Neural crest cell (in vitro differentiated cells): ENCODE measurements around the gene PPCDC. TPM values are rescaled to one million over a fixed set of nuclear protein-coding genes. Genes with fewer than 3 reads are reported as not detected.

Source experiments
- DNase-seq: peaks from one replicate; pipeline ENCODE4 v3.0.0; 2021; ENCODE audit warnings: low read depth, mixed read lengths, low spot score
- H3K27ac Mint-ChIP-seq: one replicate; pipeline ENCODE4 v1.8.0; 2021; ENCODE audit warnings: mild to moderate bottlenecking, mixed read lengths; ENCODE audit not compliant: unreplicated experiment
- H3K27me3 Mint-ChIP-seq: 2 replicates; pipeline ENCODE4 v1.8.0; 2021; ENCODE audit warnings: low read depth, mild to moderate bottlenecking, mixed read lengths
- H3K36me3 Mint-ChIP-seq: 2 replicates; pipeline ENCODE4 v1.8.0; 2021; ENCODE audit warnings: low read depth, mild to moderate bottlenecking, mixed read lengths
- H3K4me1 Mint-ChIP-seq: 2 replicates; pipeline ENCODE4 v1.8.0; 2021; ENCODE audit warnings: mixed read lengths
- H3K4me3 Mint-ChIP-seq: one replicate; pipeline ENCODE4 v1.8.0; 2021; ENCODE audit warnings: mild to moderate bottlenecking, mixed read lengths
- H3K9me3 Mint-ChIP-seq: 2 replicates; pipeline ENCODE4 v1.8.0; 2021; ENCODE audit warnings: mixed read lengths
- CTCF ChIP-seq: fragments of 200-600 bp; sonication (generic); conservative IDR thresholded peaks from 2 replicates; pipeline ENCODE4 v1.5.0; 2021; ENCODE audit warnings: antibody characterized with exemption, mild to moderate bottlenecking
- total RNA-seq: library from RNA; stranded (reverse); gene quantifications from 2 replicates; pipeline ENCODE4 v1.2.1, GENCODE V29; 2021

Gene PPCDC
- total RNA-seq, 1 donor from 2014 or later, result 16.5 TPM

- no peak overlapping the region for H3K27ac Mint-ChIP-seq
- H3K27me3 Mint-ChIP-seq, result no peaks in the 10 kb centered on the region
- no peaks in the 10 kb centered on the region for H3K9me3 Mint-ChIP-seq
- H3K36me3 Mint-ChIP-seq, result no peaks in the 10 kb centered on the region
- TF ChIP-seq CTCF, result no peak
- no peaks in the 10 kb centered on the region for H3K4me1 Mint-ChIP-seq
- H3K4me3 Mint-ChIP-seq, result no peak overlapping the region
- DNase-seq, result no peak
Measured at GRCh38 chr15:75008629-75009326, 14.6 kb upstream of the PPCDC start.

GRCh38 chr15:75016431-75016830, 7.0 kb upstream of the PPCDC start:
- Mint-ChIP-seq H3K9me3 (no peaks in the 10 kb centered on the region), H3K27me3 (no peaks in the 10 kb centered on the region), H3K4me3 (no peak overlapping the region)

GRCh38 chr15:75019916-75020315, 3.5 kb upstream of the PPCDC start:
- no peak for TF ChIP-seq CTCF
- Mint-ChIP-seq H3K27me3 (no peaks in the 10 kb centered on the region), H3K27ac (no peak overlapping the region), H3K9me3 (no peaks in the 10 kb centered on the region), H3K4me3 (no peak overlapping the region), H3K4me1 (peaks cover 11% of the 10 kb centered on the region), H3K36me3 (no peaks in the 10 kb centered on the region)
- DNase-seq, result no peak

More at GRCh38 chr15:75016431-75016830, 7.0 kb upstream of the PPCDC start:
- TF ChIP-seq CTCF, result no peak
- H3K4me1 Mint-ChIP-seq, result no peaks in the 10 kb centered on the region
- no peak overlapping the region for H3K27ac Mint-ChIP-seq
- DNase-seq, result no peak
- no peaks in the 10 kb centered on the region for H3K36me3 Mint-ChIP-seq

GRCh38 chr15:75021341-75021740, 2.0 kb upstream of the PPCDC start:
- Mint-ChIP-seq H3K27me3 (no peaks in the 10 kb centered on the region), H3K27ac (no peak overlapping the region), H3K4me3 (peak overlapping the region; percentile 22), H3K9me3 (no peaks in the 10 kb centered on the region), H3K36me3 (no peaks in the 10 kb centered on the region), H3K4me1 (peaks cover 16% of the 10 kb centered on the region)
- TF ChIP-seq CTCF, result no peak
- no peak for DNase-seq

- TF ChIP-seq CTCF, result no peak
- Mint-ChIP-seq H3K27ac (peak overlapping the region; percentile 15), H3K36me3 (no peaks in the 10 kb centered on the region), H3K9me3 (no peaks in the 10 kb centered on the region), H3K4me3 (peak overlapping the region; percentile 99), H3K4me1 (peaks cover 16% of the 10 kb centered on the region), H3K27me3 (no peaks in the 10 kb centered on the region)
- DNase-seq, result no peak
Measured at GRCh38 chr15:75022783-75023180, 608 bp upstream of the PPCDC start.
